ENCODE data around the gene CPSF3. TPM values are rescaled to one million over a fixed set of nuclear protein-coding genes. Genes with fewer than 3 reads are reported as not detected.

CPSF3 gene
- total and polyA plus RNA-seq, 2 of the 13 experiments (the other 11 are each of a cell fraction or from before 2014, with no cell fraction given): 19.8 to 93.0 TPM

GRCh38 chr2:9423100-9423921 lies at the start of gene CPSF3, which contains the start of gene ITGB1BP1 (continued):
- TF ChIP-seq ARID4A (CRISPR knock-in tag; IDR thresholded peaks at IDR 0.05; ENCODE audit: borderline replicate concordance): peak; percentile 95
- peak; percentile 87 for TF ChIP-seq ZSCAN25 (CRISPR knock-in tag; IDR thresholded peaks at IDR 0.05)
- TF ChIP-seq CHD4 (IDR thresholded peaks at IDR 0.05; ENCODE audit: borderline replicate concordance, low read length): no peak
- TF ChIP-seq GTF2F1 (IDR thresholded peaks at IDR 0.05; ENCODE audit: low read length): no peak
- no peak for TF ChIP-seq KAT2B (IDR thresholded peaks at IDR 0.05; ENCODE audit: borderline replicate concordance, low read depth, low read length)
- peak; percentile 82; the same call in 1 of the 2 replicates for TF ChIP-seq KDM3A (CRISPR knock-in tag; IDR thresholded peaks at IDR 0.05; ENCODE audit: low read depth)
- peak; percentile 57 for TF ChIP-seq BHLHE40 (IDR thresholded peaks at IDR 0.05; ENCODE audit: low read length)
- TF ChIP-seq ZBTB25 (CRISPR knock-in tag; IDR thresholded peaks at IDR 0.05): peak; percentile 92; the same call in 1 of the 2 replicates
- TF ChIP-seq SRY (CRISPR knock-in tag; IDR thresholded peaks at IDR 0.05): peak; percentile 96; the same call in 1 of the 2 replicates
- 0 out of 2 replicates have a peak, but pooled peaks have one; percentile 38 for TF ChIP-seq ELK4 (CRISPR knock-in tag; IDR thresholded peaks at IDR 0.05; ENCODE audit: borderline replicate concordance)
- peak; percentile 95 for TF ChIP-seq CHD2 (IDR thresholded peaks at IDR 0.05; ENCODE audit: low read depth, low read length)
- no peak for TF ChIP-seq ZNF577 (CRISPR knock-in tag; IDR thresholded peaks at IDR 0.05; ENCODE audit: borderline replicate concordance, low read depth)
- peak; percentile 9 for TF ChIP-seq STAG1 (CRISPR knock-in tag; IDR thresholded peaks at IDR 0.05)
- TF ChIP-seq ESRRA (CRISPR knock-in tag; IDR thresholded peaks at IDR 0.05; ENCODE audit: low read depth): peak; percentile 79
- TF ChIP-seq ZNF691 (CRISPR knock-in tag; IDR thresholded peaks at IDR 0.05; ENCODE audit: borderline replicate concordance, low read depth): peak; percentile 61; the same call in 1 of the 2 replicates
- TF ChIP-seq ZNF264 (CRISPR knock-in tag; IDR thresholded peaks at IDR 0.05): 0 out of 2 replicates have a peak, but pooled peaks have one; percentile 7
- TF ChIP-seq TFDP1 (CRISPR knock-in tag; IDR thresholded peaks at IDR 0.05; ENCODE audit: borderline replicate concordance): peak; percentile 86
- peak; percentile 88 for TF ChIP-seq ZNF235 (CRISPR knock-in tag; IDR thresholded peaks at IDR 0.05; ENCODE audit: borderline replicate concordance)
- peak; percentile 57; the same call in 1 of the 2 replicates for TF ChIP-seq MTA1 (CRISPR knock-in tag; IDR thresholded peaks at IDR 0.05; ENCODE audit: borderline replicate concordance)
- TF ChIP-seq NFATC3 (CRISPR knock-in tag; IDR thresholded peaks at IDR 0.05): peak; percentile 94
- TF ChIP-seq ZFP37 (CRISPR knock-in tag; IDR thresholded peaks at IDR 0.05; ENCODE audit: borderline replicate concordance): no peak
